NCI-H1417 treated with DMSO at 0.1 percent for 48 hours (cell line): ENCODE data around the gene DUSP22.

ENCODE experiments used
- DNase-seq: peaks from one replicate; lab custom pipeline; 2025; lab: John Stamatoyannopoulos, UW

DUSP22 gene

GRCh38 chr6:380234-381218 lies 88.2 kb downstream of the DUSP22 start:
- DNase-seq: no peak

GRCh38 chr6:381742-382461 lies 89.6 kb downstream of the DUSP22 start:
- DNase-seq: no peak

- no peak for DNase-seq
Measured at GRCh38 chr6:382883-383810, 90.9 kb downstream of the DUSP22 start.

- DNase-seq: no peak
Measured at GRCh38 chr6:383856-384255, 91.6 kb downstream of the DUSP22 start.

GRCh38 chr6:384898-385297 lies 92.6 kb downstream of the DUSP22 start:
- DNase-seq: no peak

GRCh38 chr6:385614-386013 lies 93.3 kb downstream of the DUSP22 start:
- no peak for DNase-seq

GRCh38 chr6:386688-387266 lies 94.5 kb downstream of the DUSP22 start:
- DNase-seq: no peak

GRCh38 chr6:387293-387741 lies 95.0 kb downstream of the DUSP22 start:
- no peak for DNase-seq

- DNase-seq: no peak
Measured at GRCh38 chr6:388202-388903, 96.1 kb downstream of the DUSP22 start.

- DNase-seq: no peak
Measured at GRCh38 chr6:389143-389542, 96.9 kb downstream of the DUSP22 start.

- no peak for DNase-seq
Measured at GRCh38 chr6:389622-390021, 97.3 kb downstream of the DUSP22 start.

GRCh38 chr6:390914-391558 lies 98.7 kb downstream of the DUSP22 start:
- DNase-seq: no peak

GRCh38 chr6:391559-392440 lies 99.5 kb downstream of the DUSP22 start, which contains the start of gene IRF4:
Gene IRF4 (plus strand): TSS chr6:391752. CDS start chr6:393153, 1,401 bp downstream.
- no peak for DNase-seq

- DNase-seq: no peak
Measured at GRCh38 chr6:392441-393390, 100.4 kb downstream of the DUSP22 start.

GRCh38 chr6:393391-394221 lies 101.3 kb downstream of the DUSP22 start:
- DNase-seq: no peak

- DNase-seq: no peak
Measured at GRCh38 chr6:394641-395289, 102.5 kb downstream of the DUSP22 start.
